GM12891 (cell line): Measurements from ENCODE around the gene PYGM.

Experiments
- POLR2A ChIP-seq: IDR thresholded peaks from 2 replicates; pipeline ENCODE4 v1.6.1; 2011; ENCODE audit warnings: low read depth, low read length, control low read depth
- POLR2AphosphoS5 ChIP-seq: IDR thresholded peaks from 2 replicates; pipeline ENCODE4 v1.6.1; 2011; ENCODE audit warnings: low read depth, low read length, control low read depth
- SPI1 ChIP-seq: IDR thresholded peaks from 2 replicates; pipeline ENCODE4 v1.6.1; 2011; ENCODE audit warnings: low read depth, low read length, control low read depth
- TAF1 ChIP-seq: IDR thresholded peaks from 2 replicates; pipeline ENCODE4 v1.6.1; 2011; ENCODE audit warnings: low read depth, low read length, control low read depth

- TF ChIP-seq TAF1 (no peak), POLR2A (no peak), POLR2AphosphoS5 (no peak), SPI1 (no peak)
Observed at GRCh38 chr11:64720167-64720566, 39.6 kb downstream of the PYGM start.
